GM18505 (cell line): ENCODE measurements around the gene FKBP2.

Experiments used
- ATAC-seq: cut with Tn5 transposase; IDR thresholded peaks from one replicate; pipeline ENCODE4 v1.9.1; 2021; ENCODE audit not compliant: unreplicated experiment
- POLR2A ChIP-seq: IDR thresholded peaks from 4 replicates; pipeline ENCODE4 v1.6.1; 2011; ENCODE audit warnings: borderline replicate concordance; ENCODE audit not compliant: insufficient read depth, insufficient read length; ENCODE audit errors: extremely low read depth

Gene FKBP2

DNA sequence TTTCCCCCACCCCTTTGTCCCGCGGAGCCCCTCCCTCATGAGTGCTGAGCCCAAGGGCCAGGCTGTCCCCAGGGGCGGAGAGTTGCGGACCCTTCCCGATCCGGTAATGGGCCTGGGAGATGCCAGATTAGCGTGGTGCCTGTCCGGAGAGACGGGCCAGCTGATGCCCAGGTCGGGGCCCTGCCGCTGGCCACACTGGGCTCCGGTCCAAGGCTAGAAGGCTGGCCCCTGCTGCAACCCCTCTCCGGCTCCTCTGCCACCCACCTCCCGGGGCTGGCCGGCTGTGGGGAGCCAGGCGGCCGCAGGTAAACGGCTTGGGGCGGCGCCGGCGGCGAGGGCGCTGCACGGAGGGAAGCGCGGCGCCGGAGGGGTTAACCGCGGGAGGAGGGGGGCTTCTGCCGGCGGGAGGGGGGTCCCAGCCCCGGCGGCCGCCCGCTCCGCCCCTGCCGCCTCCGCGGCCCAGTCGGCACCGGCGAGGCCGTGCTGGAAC lies 50.4 kb downstream of the FKBP2 start, which contains the start of gene KCNK4:
TSS of gene KCNK4 (plus strand) at position 41 of the 490 bp plus-strand sequence. CDS start 1,717 bp downstream, outside the sequence.
- ATAC-seq: no peak

DNA sequence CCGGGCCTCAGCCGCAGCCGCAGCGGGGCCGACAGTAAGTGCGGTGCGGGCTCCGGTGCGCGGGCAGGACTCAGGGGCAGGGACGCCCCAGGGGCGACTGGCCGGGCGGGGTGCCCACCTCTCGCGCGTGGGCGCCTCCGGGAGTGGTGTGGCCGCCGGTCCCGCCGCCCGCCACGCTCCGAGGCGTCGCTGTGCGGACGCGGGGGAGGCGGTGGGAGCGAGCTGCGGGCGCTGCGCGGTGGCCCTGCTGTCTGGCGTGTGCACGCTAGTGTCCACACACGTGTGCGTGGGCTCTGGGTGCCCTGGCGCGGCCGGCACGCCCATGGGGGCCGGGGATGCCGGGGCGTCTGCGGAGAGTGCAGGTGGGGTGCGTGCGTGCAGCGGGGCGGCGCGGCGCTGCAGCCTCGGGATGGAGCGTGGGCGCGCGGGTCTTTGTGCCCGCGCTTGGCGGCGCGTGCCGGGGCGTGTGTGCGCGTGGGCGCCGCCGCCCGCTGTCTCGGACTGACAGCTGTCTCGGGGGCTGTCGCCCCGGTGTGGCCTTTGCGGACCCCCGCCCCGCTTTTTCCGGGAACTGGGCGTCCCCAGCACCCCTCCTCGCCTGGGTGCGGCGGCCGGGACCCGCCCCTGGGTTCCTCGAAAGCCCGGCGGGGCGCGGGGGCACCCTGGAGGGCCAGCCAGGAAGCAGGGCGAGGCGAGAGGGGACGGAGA lies 51.0 kb downstream of the FKBP2 start:
- TF ChIP-seq POLR2A: no peak
- ATAC-seq: no peak

More for the DNA sequence above, 50.4 kb downstream of the FKBP2 start, which contains the start of gene KCNK4:
- no peak for TF ChIP-seq POLR2A

DNA sequence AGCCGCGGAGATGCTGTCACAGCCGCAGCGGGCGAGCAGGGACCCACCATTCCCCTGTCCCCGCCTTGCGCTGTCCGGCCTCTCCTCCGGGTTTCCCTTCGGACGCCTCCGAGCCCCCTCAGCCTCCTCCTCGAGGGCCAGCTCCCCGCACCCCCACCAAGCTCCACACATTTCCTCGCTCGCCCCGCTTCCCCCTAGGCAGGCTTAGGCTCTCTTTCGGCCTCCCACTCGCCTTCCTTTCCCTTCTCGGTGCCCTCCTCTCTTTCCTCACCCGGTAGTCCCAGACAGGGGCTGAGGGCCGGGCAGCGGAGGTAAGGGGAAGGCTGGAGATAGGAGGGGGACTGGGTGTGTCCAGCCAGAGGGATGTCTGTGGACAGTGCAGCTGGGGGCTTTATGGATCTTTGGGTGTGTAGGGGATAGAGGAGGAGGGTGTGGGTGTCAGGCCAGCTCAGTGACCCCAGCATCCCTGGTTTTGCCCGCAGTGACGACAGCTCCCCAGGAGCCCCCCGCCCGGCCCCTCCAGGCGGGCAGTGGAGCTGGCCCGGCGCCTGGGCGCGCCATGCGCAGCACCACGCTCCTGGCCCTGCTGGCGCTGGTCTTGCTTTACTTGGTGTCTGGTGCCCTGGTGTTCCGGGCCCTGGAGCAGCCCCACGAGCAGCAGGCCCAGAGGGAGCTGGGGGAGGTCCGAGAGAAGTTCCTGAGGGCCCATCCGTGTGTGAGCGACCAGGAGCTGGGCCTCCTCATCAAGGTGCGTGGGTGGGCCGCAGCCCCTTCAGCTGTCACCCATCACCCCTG lies 51.8 kb downstream of the FKBP2 start:
- TF ChIP-seq POLR2A: no peak
- no peak for ATAC-seq
